Neural progenitor cell (in vitro differentiated cells): ENCODE results near the gene DLX6.

Experiments
- EZH2 ChIP-seq: fragments of 200-600 bp; sonication (generic); IDR thresholded peaks from 2 replicates; pipeline ENCODE4 v1.6.1; 2017; ENCODE audit warnings: antibody characterized with exemption, mild to moderate bottlenecking, moderate library complexity
- EZH2phosphoT487 ChIP-seq: fragments of 200-600 bp; sonication (generic); IDR thresholded peaks from 2 replicates; pipeline ENCODE4 v1.6.1; 2017; ENCODE audit warnings: antibody characterized with exemption
- TF ChIP-seq, protein P1 (sequence below): fragments of 200-600 bp; sonication (generic); IDR thresholded peaks from 2 replicates; pipeline ENCODE4 v1.5.1; 2017; ENCODE audit warnings: antibody characterized with exemption, mild to moderate bottlenecking

DNA sequence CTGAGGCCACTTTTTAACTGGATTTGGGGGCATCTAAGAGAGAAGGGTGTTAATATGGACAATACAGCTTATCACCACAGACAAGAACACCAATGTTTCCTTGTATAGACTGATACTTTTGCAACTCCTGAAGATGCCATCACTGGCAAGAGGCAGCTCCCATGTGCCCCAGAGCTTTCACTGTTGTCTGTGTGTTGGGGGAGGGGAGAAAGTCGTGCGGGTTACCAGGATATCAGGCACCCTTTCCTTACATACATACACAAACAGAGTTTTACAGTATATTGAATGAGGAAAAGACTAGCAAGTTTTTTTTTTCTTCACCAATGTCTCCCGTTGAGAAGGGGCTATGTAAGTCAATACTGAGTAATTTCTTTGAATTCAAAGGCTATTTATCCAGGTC is 4.1 kb upstream of the DLX6 start:
- TF ChIP-seq, protein P1, sequence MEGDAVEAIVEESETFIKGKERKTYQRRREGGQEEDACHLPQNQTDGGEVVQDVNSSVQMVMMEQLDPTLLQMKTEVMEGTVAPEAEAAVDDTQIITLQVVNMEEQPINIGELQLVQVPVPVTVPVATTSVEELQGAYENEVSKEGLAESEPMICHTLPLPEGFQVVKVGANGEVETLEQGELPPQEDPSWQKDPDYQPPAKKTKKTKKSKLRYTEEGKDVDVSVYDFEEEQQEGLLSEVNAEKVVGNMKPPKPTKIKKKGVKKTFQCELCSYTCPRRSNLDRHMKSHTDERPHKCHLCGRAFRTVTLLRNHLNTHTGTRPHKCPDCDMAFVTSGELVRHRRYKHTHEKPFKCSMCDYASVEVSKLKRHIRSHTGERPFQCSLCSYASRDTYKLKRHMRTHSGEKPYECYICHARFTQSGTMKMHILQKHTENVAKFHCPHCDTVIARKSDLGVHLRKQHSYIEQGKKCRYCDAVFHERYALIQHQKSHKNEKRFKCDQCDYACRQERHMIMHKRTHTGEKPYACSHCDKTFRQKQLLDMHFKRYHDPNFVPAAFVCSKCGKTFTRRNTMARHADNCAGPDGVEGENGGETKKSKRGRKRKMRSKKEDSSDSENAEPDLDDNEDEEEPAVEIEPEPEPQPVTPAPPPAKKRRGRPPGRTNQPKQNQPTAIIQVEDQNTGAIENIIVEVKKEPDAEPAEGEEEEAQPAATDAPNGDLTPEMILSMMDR: no peak
- no peak for TF ChIP-seq EZH2
- no peak for TF ChIP-seq EZH2phosphoT487
